OCI-LY1 (cell line): ENCODE measurements around the gene CFAP74.

Experiments used
- H2AFZ ChIP-seq: fragments of 200-600 bp; sonication (generic), shearing (Covaris generic); 2 replicates; pipeline ENCODE4 v1.6.0; 2014; ENCODE audit warnings: antibody characterized with exemption, mild to moderate bottlenecking, low read length
- H3F3A ChIP-seq: fragments of 200-600 bp; sonication (generic), shearing (Covaris generic); 2 replicates; pipeline ENCODE4 v1.6.0; 2014; ENCODE audit warnings: mild to moderate bottlenecking, antibody characterized with exemption, low read length, moderate library complexity; ENCODE audit not compliant: insufficient read depth
- H3K27ac ChIP-seq: fragments of 200-600 bp; sonication (generic); 2 replicates; pipeline ENCODE4 v1.5.1; 2014; ENCODE audit warnings: low read length, mixed run types, mild to moderate bottlenecking, low read depth; ENCODE audit not compliant: poor library complexity, severe bottlenecking
- H3K27me3 ChIP-seq: fragments of 200-600 bp; sonication (generic); 2 replicates; pipeline ENCODE4 v1.6.0; 2014; ENCODE audit warnings: antibody characterized with exemption, mild to moderate bottlenecking, low read length, moderate library complexity; ENCODE audit not compliant: insufficient read depth
- H3K36me3 ChIP-seq: fragments of 200-600 bp; sonication (generic); 2 replicates; pipeline ENCODE4 v1.6.1; 2014; ENCODE audit warnings: mild to moderate bottlenecking, antibody characterized with exemption, low read length, moderate library complexity, mixed read lengths; ENCODE audit not compliant: insufficient read depth
- H3K4me1 ChIP-seq: fragments of 200-600 bp; sonication (generic); 2 replicates; pipeline ENCODE4 v1.5.1; 2014; ENCODE audit warnings: mild to moderate bottlenecking, low read length, moderate library complexity; ENCODE audit not compliant: insufficient read depth, severe bottlenecking
- H3K4me2 ChIP-seq: fragments of 200-600 bp; sonication (generic), shearing (Covaris generic); 2 replicates; pipeline ENCODE4 v1.6.1; 2014; ENCODE audit warnings: low read length
- H3K4me3 ChIP-seq: fragments of 200-600 bp; sonication (generic); 2 replicates; pipeline ENCODE4 v1.5.1; 2014; ENCODE audit warnings: low read length, low read depth, mild to moderate bottlenecking, mixed read lengths; ENCODE audit not compliant: poor library complexity, severe bottlenecking
- H3K79me2 ChIP-seq: fragments of 200-600 bp; shearing (Covaris generic); 2 replicates; pipeline ENCODE4 v1.6.1; 2016; ENCODE audit warnings: mixed run types, low read length, mixed read lengths; ENCODE audit not compliant: insufficient read depth
- H3K9ac ChIP-seq: fragments of 200-600 bp; sonication (generic), shearing (Covaris generic); 2 replicates; pipeline ENCODE4 v1.6.1; 2014; ENCODE audit warnings: mild to moderate bottlenecking, low read length, mixed read lengths
- H3K9me2 ChIP-seq: fragments of 200-600 bp; sonication (generic), shearing (Covaris generic); 2 replicates; pipeline ENCODE4 v1.6.1; 2014; ENCODE audit warnings: low read depth, mild to moderate bottlenecking, low read length, mixed read lengths
- H3K9me3 ChIP-seq: fragments of 200-600 bp; shearing (Covaris generic); 2 replicates; pipeline ENCODE4 v1.6.1; 2014; ENCODE audit warnings: low read length, mixed read lengths
- H4K20me1 ChIP-seq: fragments of 200-600 bp; sonication (generic), shearing (Covaris generic); 2 replicates; pipeline ENCODE4 v1.6.0; 2016; ENCODE audit warnings: mild to moderate bottlenecking, low read length; ENCODE audit not compliant: insufficient read depth
- EZH2 ChIP-seq: fragments of 200-600 bp; sonication (generic), shearing (Covaris generic); IDR thresholded peaks from 2 replicates; pipeline ENCODE4 v1.8.0; 2017; ENCODE audit warnings: borderline replicate concordance, mixed run types, mild to moderate bottlenecking, antibody characterized with exemption, low read length, moderate library complexity, mixed read lengths
- TF ChIP-seq, protein P1 (sequence below): fragments of 200-600 bp; sonication (generic), shearing (Covaris generic); IDR thresholded peaks from 2 replicates; pipeline ENCODE4 v1.5.1; 2017; ENCODE audit warnings: mild to moderate bottlenecking, antibody characterized with exemption, low read length, moderate library complexity, mixed read lengths

The CFAP74 gene

DNA sequence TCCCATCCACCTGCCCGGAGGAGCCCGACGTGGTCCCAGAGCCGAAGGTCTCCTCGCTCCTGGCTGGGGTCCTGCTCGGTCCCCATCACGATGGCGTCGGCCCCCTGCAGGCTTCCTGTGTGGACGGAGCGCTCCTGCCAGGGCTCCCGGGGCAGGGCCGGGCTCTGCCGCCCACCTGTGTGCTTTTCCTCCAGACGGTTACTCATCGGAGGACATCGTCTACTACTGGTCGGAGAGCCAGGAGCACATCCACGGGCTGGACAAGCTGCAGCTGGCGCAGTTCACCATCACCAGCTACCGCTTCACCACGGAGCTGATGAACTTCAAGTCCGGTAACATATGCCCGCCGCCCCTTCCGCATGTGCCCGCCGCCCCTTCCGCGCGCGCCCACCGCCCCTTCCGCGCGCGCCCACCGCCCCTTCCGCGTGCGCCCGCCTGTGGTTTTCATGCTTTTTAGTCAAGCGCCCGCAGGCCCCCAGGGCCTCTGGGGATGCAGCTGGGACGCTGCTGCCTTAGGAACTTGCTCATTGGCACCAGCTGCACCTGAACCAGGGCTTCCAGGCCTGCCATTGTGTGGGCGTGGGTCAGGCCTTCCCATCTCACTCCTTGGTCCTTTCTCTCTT, 24.5 kb upstream of the CFAP74 start:
- H3K79me2 ChIP-seq: no peaks in the 10 kb centered on the region
- no peak overlapping the region for H2AFZ ChIP-seq
- no peak overlapping the region for H3K4me3 ChIP-seq
- H3K27me3 ChIP-seq: 0 out of 2 replicates have a peak, but pooled peaks cover 3% of the 10 kb centered on the region
- H3K9me2 ChIP-seq: no peaks in the 10 kb centered on the region
- no peaks in the 10 kb centered on the region for H3K4me1 ChIP-seq
- H3F3A ChIP-seq: no peaks in the 10 kb centered on the region
- no peaks in the 10 kb centered on the region for H4K20me1 ChIP-seq
- H3K9ac ChIP-seq: no peak overlapping the region
- no peak overlapping the region for H3K27ac ChIP-seq
- no peaks in the 10 kb centered on the region for H3K9me3 ChIP-seq
- H3K4me2 ChIP-seq: no peak overlapping the region; the same call in 1 of the 2 replicates
- no peaks in the 10 kb centered on the region for H3K36me3 ChIP-seq
- TF ChIP-seq EZH2: no peak
- TF ChIP-seq, protein P1, sequence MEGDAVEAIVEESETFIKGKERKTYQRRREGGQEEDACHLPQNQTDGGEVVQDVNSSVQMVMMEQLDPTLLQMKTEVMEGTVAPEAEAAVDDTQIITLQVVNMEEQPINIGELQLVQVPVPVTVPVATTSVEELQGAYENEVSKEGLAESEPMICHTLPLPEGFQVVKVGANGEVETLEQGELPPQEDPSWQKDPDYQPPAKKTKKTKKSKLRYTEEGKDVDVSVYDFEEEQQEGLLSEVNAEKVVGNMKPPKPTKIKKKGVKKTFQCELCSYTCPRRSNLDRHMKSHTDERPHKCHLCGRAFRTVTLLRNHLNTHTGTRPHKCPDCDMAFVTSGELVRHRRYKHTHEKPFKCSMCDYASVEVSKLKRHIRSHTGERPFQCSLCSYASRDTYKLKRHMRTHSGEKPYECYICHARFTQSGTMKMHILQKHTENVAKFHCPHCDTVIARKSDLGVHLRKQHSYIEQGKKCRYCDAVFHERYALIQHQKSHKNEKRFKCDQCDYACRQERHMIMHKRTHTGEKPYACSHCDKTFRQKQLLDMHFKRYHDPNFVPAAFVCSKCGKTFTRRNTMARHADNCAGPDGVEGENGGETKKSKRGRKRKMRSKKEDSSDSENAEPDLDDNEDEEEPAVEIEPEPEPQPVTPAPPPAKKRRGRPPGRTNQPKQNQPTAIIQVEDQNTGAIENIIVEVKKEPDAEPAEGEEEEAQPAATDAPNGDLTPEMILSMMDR: no peak

DNA sequence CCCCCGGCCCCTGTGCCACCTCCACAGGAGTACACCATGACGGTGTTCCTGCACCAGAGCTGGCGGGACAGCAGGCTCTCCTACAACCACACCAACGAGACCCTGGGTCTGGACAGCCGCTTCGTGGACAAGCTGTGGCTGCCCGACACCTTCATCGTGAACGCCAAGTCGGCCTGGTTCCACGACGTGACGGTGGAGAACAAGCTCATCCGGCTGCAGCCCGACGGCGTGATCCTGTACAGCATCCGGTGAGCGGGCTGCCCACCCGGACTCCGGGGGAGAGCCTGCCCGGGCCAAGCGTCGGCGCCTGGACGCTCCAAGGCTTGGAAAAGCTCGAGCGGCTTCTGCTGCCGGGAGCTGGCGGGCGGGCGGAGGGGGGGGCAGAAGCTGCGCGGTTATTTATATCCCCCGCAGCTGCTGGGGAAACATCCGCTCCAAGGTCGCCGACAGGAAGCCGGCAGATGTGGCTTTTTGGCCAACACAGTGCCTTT, 21.9 kb upstream of the CFAP74 start:
- Histone ChIP-seq H3F3A (no peaks in the 10 kb centered on the region), H3K36me3 (no peaks in the 10 kb centered on the region), H3K9me3 (no peaks in the 10 kb centered on the region), H3K27ac (no peak overlapping the region), H3K27me3 (no peaks in the 10 kb centered on the region), H3K9ac (no peak overlapping the region), H2AFZ (no peak overlapping the region), H3K79me2 (no peaks in the 10 kb centered on the region), H4K20me1 (no peaks in the 10 kb centered on the region), H3K4me3 (no peak overlapping the region), H3K9me2 (no peaks in the 10 kb centered on the region), H3K4me1 (no peaks in the 10 kb centered on the region), H3K4me2 (no peak overlapping the region)
- no peak for TF ChIP-seq EZH2
- TF ChIP-seq, protein P1: no peak

DNA sequence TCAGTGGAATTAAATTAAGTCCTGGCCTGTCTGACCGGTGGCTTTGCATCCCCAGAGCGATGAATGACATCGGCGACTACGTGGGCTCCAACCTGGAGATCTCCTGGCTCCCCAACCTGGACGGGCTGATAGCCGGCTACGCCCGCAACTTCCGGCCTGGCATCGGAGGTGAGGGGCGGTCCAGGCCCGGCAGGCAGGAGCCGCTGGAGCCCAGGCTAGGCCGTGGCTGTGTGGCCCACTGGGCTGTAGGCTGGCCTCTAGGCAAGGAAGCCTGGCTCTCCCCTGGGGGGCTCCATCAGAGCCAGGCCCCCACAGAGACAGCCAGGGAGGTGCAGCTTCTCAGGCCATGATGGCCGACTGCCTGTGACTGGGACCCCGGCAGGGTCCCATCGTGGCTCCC, 21.3 kb upstream of the CFAP74 start:
- Histone ChIP-seq H3K9ac (no peak overlapping the region), H3K79me2 (no peaks in the 10 kb centered on the region), H4K20me1 (no peaks in the 10 kb centered on the region), H3K9me2 (no peaks in the 10 kb centered on the region), H3K4me2 (no peak overlapping the region), H2AFZ (no peak overlapping the region), H3K36me3 (no peaks in the 10 kb centered on the region), H3F3A (no peaks in the 10 kb centered on the region), H3K27ac (no peak overlapping the region), H3K4me1 (no peaks in the 10 kb centered on the region), H3K27me3 (no peaks in the 10 kb centered on the region), H3K4me3 (no peak overlapping the region), H3K9me3 (no peaks in the 10 kb centered on the region)
- TF ChIP-seq, protein P1: no peak
- no peak for TF ChIP-seq EZH2
